RPMI7951 (cell line): ENCODE measurements around the gene SHISA9. TPM values are rescaled to one million over a fixed set of nuclear protein-coding genes. Genes with fewer than 3 reads are reported as not detected.

ENCODE experiments used
- DNase-seq: peaks from one replicate; pipeline ENCODE4 v3.0.0-alpha.2; 2012; ENCODE audit warnings: low read depth
- total RNA-seq: library from RNA; depleted of rRNA; stranded (reverse); fragments of >200 nt; shearing (Covaris generic); gene quantifications from 2 replicates; pipeline ENCODE4 v1.2.3, GENCODE V29; 2014

The SHISA9 gene
- total RNA-seq, 1 experiment from 2014 or later = 0.12 TPM

GRCh38 chr16:13068912-13069583 lies 167.7 kb downstream of the SHISA9 start:
- no peak for DNase-seq

GRCh38 chr16:13070268-13070667 lies 168.9 kb downstream of the SHISA9 start:
- DNase-seq = no peak

- no peak for DNase-seq
Observed at GRCh38 chr16:13076878-13077277, 175.5 kb downstream of the SHISA9 start.

GRCh38 chr16:13077816-13078215 lies 176.4 kb downstream of the SHISA9 start:
- DNase-seq = no peak

GRCh38 chr16:13080531-13080930 lies 179.1 kb downstream of the SHISA9 start:
- DNase-seq = no peak

- DNase-seq = no peak
Observed at GRCh38 chr16:13081825-13082331, 180.5 kb downstream of the SHISA9 start.

GRCh38 chr16:13083681-13084080 lies 182.3 kb downstream of the SHISA9 start:
- no peak for DNase-seq

- no peak for DNase-seq
Observed at GRCh38 chr16:13084331-13084730, 182.9 kb downstream of the SHISA9 start.

- peak; percentile 56 for DNase-seq
Observed at GRCh38 chr16:13093661-13094060, 192.3 kb downstream of the SHISA9 start.

- DNase-seq = no peak
Observed at GRCh38 chr16:13095061-13095460, 193.7 kb downstream of the SHISA9 start.

- DNase-seq = peak; percentile 78
Observed at GRCh38 chr16:13098536-13098935, 197.1 kb downstream of the SHISA9 start.

GRCh38 chr16:13099822-13100221 lies 198.4 kb downstream of the SHISA9 start:
- no peak for DNase-seq

GRCh38 chr16:13100970-13101369 lies 199.6 kb downstream of the SHISA9 start:
- no peak for DNase-seq

GRCh38 chr16:13101828-13102227 lies 200.4 kb downstream of the SHISA9 start:
- no peak for DNase-seq

- DNase-seq = no peak
Observed at GRCh38 chr16:13102401-13102800, 201.0 kb downstream of the SHISA9 start.

- DNase-seq = no peak
Observed at GRCh38 chr16:13103831-13104530, 202.6 kb downstream of the SHISA9 start.

GRCh38 chr16:13104772-13105171 lies 203.4 kb downstream of the SHISA9 start:
- no peak for DNase-seq

- no peak for DNase-seq
Observed at GRCh38 chr16:13105427-13105826, 204.0 kb downstream of the SHISA9 start.

GRCh38 chr16:13106464-13106863 lies 205.1 kb downstream of the SHISA9 start:
- no peak for DNase-seq

GRCh38 chr16:13108126-13108525 lies 206.7 kb downstream of the SHISA9 start:
- DNase-seq = no peak

GRCh38 chr16:13109171-13109570 lies 207.8 kb downstream of the SHISA9 start:
- DNase-seq = no peak

- DNase-seq = peak; percentile 90
Observed at GRCh38 chr16:13110124-13110796, 208.9 kb downstream of the SHISA9 start.

- peak; percentile 8 for DNase-seq
Observed at GRCh38 chr16:13111747-13112146, 210.3 kb downstream of the SHISA9 start.
